Gastroesophageal sphincter (tissue), 3 donors: ENCODE measurements around the gene ISG15.

Experiments used
- EP300 ChIP-seq: sonication (generic); formaldehyde crosslinking; IDR thresholded peaks from one replicate; pipeline ENCODE4 v1.6.1; 2017; ENCODE audit warnings: antibody characterized with exemption, mild to moderate bottlenecking
- POLR2A ChIP-seq, 2 donors: fragments of 450-650 bp; IDR thresholded peaks; one replicate each; pipeline ENCODE4 v1.6.1; 2017; ENCODE audit warnings: antibody characterized with exemption in 2 of 2, mild to moderate bottlenecking in 2 of 2, moderate library complexity in 1 of 2
- TF ChIP-seq, protein P1 (sequence below), 4 experiments: fragments of 200-600 bp in 2 of 4; fragments of 450-650 bp in 2 of 4; sonication (generic) in 1 of 4; IDR thresholded peaks; one replicate each; pipeline ENCODE4 v1.5.1; 2017 to 2019; ENCODE audit warnings: antibody characterized with exemption in 4 of 4, mild to moderate bottlenecking in 2 of 4, moderate library complexity in 2 of 4

DNA sequence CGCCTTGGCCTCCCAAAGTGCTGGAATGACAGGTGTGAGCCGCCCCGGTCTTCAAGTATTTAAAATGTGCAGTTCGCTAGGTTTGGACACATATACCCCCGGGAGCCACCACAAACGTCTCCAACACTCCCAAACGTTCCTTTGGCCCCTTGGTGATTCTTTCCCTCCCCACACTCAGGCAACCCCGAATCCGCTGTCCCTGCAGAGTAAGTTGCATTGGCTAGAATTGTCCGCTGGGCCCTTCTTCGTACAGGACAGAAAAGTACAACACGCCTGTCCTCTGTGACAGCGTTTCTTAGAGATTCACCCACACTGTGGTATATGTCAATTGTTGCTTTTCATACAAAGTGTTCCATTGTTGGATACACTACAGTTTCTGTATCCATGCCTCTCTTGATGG lies 28.2 kb upstream of the ISG15 start:
- TF ChIP-seq EP300, result no peak
- TF ChIP-seq, protein P1, sequence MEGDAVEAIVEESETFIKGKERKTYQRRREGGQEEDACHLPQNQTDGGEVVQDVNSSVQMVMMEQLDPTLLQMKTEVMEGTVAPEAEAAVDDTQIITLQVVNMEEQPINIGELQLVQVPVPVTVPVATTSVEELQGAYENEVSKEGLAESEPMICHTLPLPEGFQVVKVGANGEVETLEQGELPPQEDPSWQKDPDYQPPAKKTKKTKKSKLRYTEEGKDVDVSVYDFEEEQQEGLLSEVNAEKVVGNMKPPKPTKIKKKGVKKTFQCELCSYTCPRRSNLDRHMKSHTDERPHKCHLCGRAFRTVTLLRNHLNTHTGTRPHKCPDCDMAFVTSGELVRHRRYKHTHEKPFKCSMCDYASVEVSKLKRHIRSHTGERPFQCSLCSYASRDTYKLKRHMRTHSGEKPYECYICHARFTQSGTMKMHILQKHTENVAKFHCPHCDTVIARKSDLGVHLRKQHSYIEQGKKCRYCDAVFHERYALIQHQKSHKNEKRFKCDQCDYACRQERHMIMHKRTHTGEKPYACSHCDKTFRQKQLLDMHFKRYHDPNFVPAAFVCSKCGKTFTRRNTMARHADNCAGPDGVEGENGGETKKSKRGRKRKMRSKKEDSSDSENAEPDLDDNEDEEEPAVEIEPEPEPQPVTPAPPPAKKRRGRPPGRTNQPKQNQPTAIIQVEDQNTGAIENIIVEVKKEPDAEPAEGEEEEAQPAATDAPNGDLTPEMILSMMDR (IDR thresholded peaks at IDR 0.05), result no peak
- no peak for TF ChIP-seq POLR2A (IDR thresholded peaks at IDR 0.05)
